Measurements from ENCODE around the gene RFX1. TPM values are rescaled to one million over a fixed set of nuclear protein-coding genes. Genes with fewer than 3 reads are reported as not detected.

Gene RFX1
- total and polyA plus RNA-seq, 3 experiments from 2014 or later: 3.1 to 13.6 (median 13.0) TPM

DNA sequence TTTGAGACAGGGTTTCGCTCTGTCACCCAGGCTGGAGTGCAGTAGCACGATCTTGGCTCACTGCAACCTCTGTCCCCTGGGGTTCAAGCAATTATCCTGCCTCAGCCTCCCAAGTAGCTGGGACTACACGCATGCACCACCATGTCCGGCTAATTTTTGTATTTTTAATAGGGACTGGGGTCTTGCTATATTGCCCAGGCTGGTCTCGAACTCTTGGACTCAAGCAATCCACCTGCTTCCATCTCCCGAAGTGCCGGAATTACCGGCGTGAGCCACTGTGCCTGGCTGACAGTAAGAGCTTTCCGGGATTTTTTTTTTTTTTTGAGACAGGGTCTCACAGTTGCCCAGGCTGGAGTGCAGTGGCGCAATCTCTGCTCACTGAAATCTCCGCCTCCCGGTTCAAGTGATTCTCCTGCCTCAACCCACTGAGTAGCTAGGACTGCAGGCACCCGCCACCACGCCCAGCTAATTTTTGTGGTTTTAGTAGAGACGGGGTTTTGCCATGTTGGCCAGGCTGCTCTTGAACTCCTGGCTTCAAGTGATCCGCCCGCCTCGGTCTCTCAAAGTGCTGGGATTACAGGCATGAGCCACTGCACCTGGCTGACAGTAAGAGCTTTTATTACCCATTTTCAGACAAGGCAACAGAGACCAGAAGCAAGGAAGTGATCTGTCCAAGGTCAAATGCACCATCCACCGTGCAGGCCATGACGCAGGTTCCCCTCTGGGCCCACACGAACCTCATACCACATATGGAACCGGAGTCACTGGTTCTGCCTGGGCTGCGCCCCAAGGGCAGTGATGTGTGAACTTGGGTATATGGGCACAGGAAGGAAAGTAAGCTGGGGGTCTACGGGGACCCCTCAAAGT is 21.0 kb downstream of the RFX1 start:
- peak overlapping the region; percentile 59 for H3K4me3 ChIP-seq (ENCODE audit: low read length)
- H3K27ac ChIP-seq (ENCODE audit: low read depth, low read length): peak overlapping the region; percentile 93
- H3K27me3 ChIP-seq (ENCODE audit: insufficient read depth, low read length, poor library complexity, severe bottlenecking): no peaks in the 10 kb centered on the region
- H3K9me3 Mint-ChIP-seq: no peaks in the 10 kb centered on the region
- H3K9me3 ChIP-seq (ENCODE audit: low read length): no peaks in the 10 kb centered on the region
- H3K36me3 Mint-ChIP-seq: peaks cover 9 to 20% (median 11%) of the 10 kb centered on the region in 3 donors
- peaks cover 46 to 87% (median 51%) of the 10 kb centered on the region in 3 donors for H3K4me1 Mint-ChIP-seq
- ChIA-PET CTCF (interaction anchor here (1.0 to 1.3 kb wide), 4 partner anchors 14 to 63 kb away, joined by 3 to 6 read pairs (median 4); partner anchors contain the start of gene IL27RA), POLR2A (interaction anchor here (0.6 to 1.1 kb wide), 4 partner anchors 18 to 106 kb away, joined by 3 to 13 read pairs (median 4); partner anchors contain the start of gene IL27RA)
- H3K36me3 ChIP-seq (ENCODE audit: insufficient read depth, low read length): no peaks in the 10 kb centered on the region
- H3K27ac Mint-ChIP-seq: peak overlapping the region; percentile 95 to 100 (median 98)
- DNase-seq: no peak
- peak overlapping the region; percentile 32 to 79 (median 62) for H3K4me3 Mint-ChIP-seq
- peaks cover 82% of the 10 kb centered on the region for H3K4me1 ChIP-seq (ENCODE audit: insufficient read depth, low read length)
- H3K27me3 Mint-ChIP-seq: peaks cover 0 to 2% of the 10 kb centered on the region in 2 donors

DNA sequence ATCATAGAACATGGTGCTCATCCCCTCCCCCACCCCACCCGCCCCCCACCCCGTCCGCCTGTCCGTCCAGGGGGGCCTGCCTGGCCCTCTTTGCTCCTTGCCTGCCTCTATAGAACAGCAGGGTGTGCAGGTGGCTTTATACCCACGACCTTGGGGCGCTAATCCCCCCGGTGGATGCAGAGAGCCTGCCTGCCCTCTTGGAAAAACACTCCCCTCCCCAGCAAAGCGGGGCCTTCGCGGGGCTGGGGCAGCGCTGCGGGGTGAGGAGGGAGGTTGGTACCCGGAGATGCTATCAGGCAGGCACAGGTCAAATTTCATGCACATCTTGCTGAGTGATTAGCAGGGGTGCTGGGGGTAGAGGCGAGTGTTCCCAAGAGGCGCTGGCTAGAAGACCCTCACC is 21.9 kb downstream of the RFX1 start:
- Mint-ChIP-seq H3K36me3 (peaks cover 4 to 10% (median 5%) of the 10 kb centered on the region in 3 donors), H3K4me1 (peaks cover 40 to 85% (median 42%) of the 10 kb centered on the region in 3 donors), H3K27me3 (no peaks in the 10 kb centered on the region), H3K4me3 (no peak overlapping the region), H3K9me3 (no peaks in the 10 kb centered on the region), H3K27ac (peak overlapping the region in 6 of 8 donors; percentile 43 to 100 (median 98))
- Histone ChIP-seq H3K9me3 (ENCODE audit: low read length) (no peaks in the 10 kb centered on the region), H3K4me1 (ENCODE audit: insufficient read depth, low read length) (peaks cover 78% of the 10 kb centered on the region), H3K27me3 (ENCODE audit: insufficient read depth, low read length, poor library complexity, severe bottlenecking) (no peaks in the 10 kb centered on the region), H3K4me3 (ENCODE audit: low read length) (no peak overlapping the region), H3K27ac (ENCODE audit: low read depth, low read length) (no peak overlapping the region), H3K36me3 (ENCODE audit: insufficient read depth, low read length) (no peaks in the 10 kb centered on the region)
- ChIA-PET POLR2A (no interaction called here), CTCF (no interaction called here)
- DNase-seq: no peak

DNA sequence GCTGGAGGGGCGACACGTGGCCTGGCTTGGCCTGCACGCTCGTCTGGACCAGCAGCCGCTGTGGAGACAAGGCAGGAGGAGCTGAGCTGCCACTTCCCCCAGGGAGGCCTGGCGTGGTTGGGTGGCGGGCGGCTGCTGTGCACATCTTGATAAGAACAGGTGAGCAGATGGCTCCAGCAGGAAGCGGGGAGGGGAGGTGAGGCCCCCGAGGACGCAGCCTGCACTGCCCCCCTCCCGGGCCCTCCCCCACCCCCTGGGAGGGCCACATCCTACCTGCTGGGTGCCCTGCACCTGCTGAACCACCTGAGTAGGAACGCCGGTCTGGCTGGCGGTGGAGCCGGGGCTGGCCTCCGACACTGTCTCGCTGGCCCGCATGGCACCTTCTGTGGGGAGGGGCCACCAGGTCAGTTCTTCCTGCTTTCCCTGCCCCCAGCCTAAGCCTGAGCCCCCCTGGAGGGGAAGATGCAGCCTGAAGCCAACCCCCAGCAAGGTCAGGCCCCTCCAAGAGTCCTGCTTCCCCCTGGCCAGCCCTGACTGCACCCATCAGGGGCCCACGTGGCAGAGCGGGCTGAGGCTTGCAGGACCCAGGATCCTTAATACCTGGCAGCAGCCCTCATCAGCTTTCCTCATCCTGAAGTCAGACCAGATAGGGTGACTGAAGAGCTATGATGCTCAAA is 22.8 kb downstream of the RFX1 start:
- peak in 1 of 5 donors; percentile 63 for DNase-seq
- no peaks in the 10 kb centered on the region for H3K36me3 ChIP-seq (ENCODE audit: insufficient read depth, low read length)
- H3K27ac ChIP-seq (ENCODE audit: low read depth, low read length): no peak overlapping the region
- CTCF ChIA-PET: no interaction called here
- no peaks in the 10 kb centered on the region for H3K9me3 ChIP-seq (ENCODE audit: low read length)
- POLR2A ChIA-PET: no interaction called here
- no peaks in the 10 kb centered on the region for H3K9me3 Mint-ChIP-seq
- peaks cover 73% of the 10 kb centered on the region for H3K4me1 ChIP-seq (ENCODE audit: insufficient read depth, low read length)
- H3K27ac Mint-ChIP-seq: peak overlapping the region; percentile 50 to 95 (median 77)
- no peaks in the 10 kb centered on the region for H3K27me3 Mint-ChIP-seq
- H3K4me3 Mint-ChIP-seq: peak overlapping the region in 3 of 7 donors; percentile 5 to 57 (median 16)
- H3K4me3 ChIP-seq (ENCODE audit: low read length): no peak overlapping the region
- no peaks in the 10 kb centered on the region for H3K27me3 ChIP-seq (ENCODE audit: insufficient read depth, low read length, poor library complexity, severe bottlenecking)
- peaks cover 0 to 4% (median 0%) of the 10 kb centered on the region in 3 donors for H3K36me3 Mint-ChIP-seq
- peaks cover 35 to 77% (median 36%) of the 10 kb centered on the region in 3 donors for H3K4me1 Mint-ChIP-seq

DNA sequence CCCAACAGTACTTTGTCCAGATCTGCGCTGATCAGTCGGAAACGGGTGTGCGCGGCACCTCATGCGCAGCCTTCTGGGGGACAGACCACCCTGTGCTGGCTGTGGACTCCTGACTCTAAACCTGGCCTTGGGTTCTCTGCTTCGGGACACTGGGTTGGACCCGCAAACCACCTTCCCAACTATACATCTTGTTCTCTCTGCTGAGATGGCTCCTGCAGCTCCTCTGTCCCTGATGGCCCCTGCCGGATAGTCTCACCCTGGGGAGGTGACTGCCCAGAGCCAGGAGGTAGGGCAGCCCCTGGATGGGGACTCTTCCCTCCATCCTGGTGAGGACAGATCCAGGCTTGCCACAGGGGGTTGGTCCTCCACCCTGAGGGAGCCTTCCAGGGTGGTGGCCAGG is 23.3 kb downstream of the RFX1 start:
- Histone ChIP-seq H3K9me3 (ENCODE audit: low read length) (no peaks in the 10 kb centered on the region), H3K4me1 (ENCODE audit: insufficient read depth, low read length) (peaks cover 67% of the 10 kb centered on the region), H3K27me3 (ENCODE audit: insufficient read depth, low read length, poor library complexity, severe bottlenecking) (no peaks in the 10 kb centered on the region), H3K4me3 (ENCODE audit: low read length) (no peak overlapping the region), H3K27ac (ENCODE audit: low read depth, low read length) (no peak overlapping the region), H3K36me3 (ENCODE audit: insufficient read depth, low read length) (no peaks in the 10 kb centered on the region)
- ChIA-PET CTCF (interaction anchor here (1.0 kb wide), 1 partner anchor 26 kb away, joined by 3 read pairs; no protein-coding TSS in a partner anchor), POLR2A (no interaction called here)
- Mint-ChIP-seq H3K36me3 (peaks cover 0 to 4% (median 0%) of the 10 kb centered on the region in 3 donors), H3K4me3 (peak overlapping the region in 2 of 7 donors; percentile 16 to 57), H3K4me1 (peaks cover 31 to 71% (median 34%) of the 10 kb centered on the region in 3 donors), H3K9me3 (no peaks in the 10 kb centered on the region), H3K27ac (peak overlapping the region in 7 of 8 donors; percentile 15 to 95 (median 61)), H3K27me3 (no peaks in the 10 kb centered on the region)
- no peak for DNase-seq

DNA sequence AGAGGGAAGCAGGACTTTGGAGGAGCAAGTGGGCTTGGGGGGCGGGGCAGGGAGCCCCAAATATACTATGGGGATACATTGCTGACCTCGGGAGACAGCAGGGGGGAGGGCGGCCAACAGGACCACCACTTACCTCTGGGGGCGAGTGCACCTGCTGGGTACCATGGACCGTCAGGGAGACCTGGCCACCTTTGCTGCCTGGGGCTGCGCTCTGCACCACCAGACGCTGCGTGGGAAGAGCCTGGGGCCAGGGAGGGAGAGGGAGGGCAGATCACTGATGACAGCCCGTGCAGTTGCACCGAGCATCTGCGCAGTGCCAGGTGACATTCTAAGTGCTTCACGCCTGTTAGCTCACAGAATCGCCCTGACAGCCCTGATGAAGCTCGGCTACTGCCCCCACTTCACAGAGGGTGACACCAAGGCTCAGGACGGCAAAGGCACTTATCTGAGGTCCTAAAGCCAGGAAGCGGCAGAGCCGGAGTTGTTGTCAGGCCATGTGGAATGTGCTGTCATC is 24.1 kb downstream of the RFX1 start:
- H3K36me3 Mint-ChIP-seq: peaks cover 0 to 4% (median 0%) of the 10 kb centered on the region in 3 donors
- CTCF ChIA-PET: interaction anchor here (1.0 to 1.7 kb wide), 3 partner anchors 26 to 66 kb away, joined by 3 to 4 read pairs (median 4); partner anchors contain the start of gene IL27RA
- no peak overlapping the region for H3K27ac ChIP-seq (ENCODE audit: low read depth, low read length)
- peaks cover 24 to 64% (median 27%) of the 10 kb centered on the region in 3 donors for H3K4me1 Mint-ChIP-seq
- H3K9me3 ChIP-seq (ENCODE audit: low read length): no peaks in the 10 kb centered on the region
- H3K4me3 ChIP-seq (ENCODE audit: low read length): no peak overlapping the region
- POLR2A ChIA-PET: no interaction called here
- no peak for DNase-seq
- H3K27me3 Mint-ChIP-seq: no peaks in the 10 kb centered on the region
- no peaks in the 10 kb centered on the region for H3K9me3 Mint-ChIP-seq
- no peaks in the 10 kb centered on the region for H3K27me3 ChIP-seq (ENCODE audit: insufficient read depth, low read length, poor library complexity, severe bottlenecking)
- peaks cover 60% of the 10 kb centered on the region for H3K4me1 ChIP-seq (ENCODE audit: insufficient read depth, low read length)
- H3K27ac Mint-ChIP-seq: peak overlapping the region in 4 of 8 donors; percentile 23 to 95 (median 44)
- no peaks in the 10 kb centered on the region for H3K36me3 ChIP-seq (ENCODE audit: insufficient read depth, low read length)
- no peak overlapping the region for H3K4me3 Mint-ChIP-seq

DNA sequence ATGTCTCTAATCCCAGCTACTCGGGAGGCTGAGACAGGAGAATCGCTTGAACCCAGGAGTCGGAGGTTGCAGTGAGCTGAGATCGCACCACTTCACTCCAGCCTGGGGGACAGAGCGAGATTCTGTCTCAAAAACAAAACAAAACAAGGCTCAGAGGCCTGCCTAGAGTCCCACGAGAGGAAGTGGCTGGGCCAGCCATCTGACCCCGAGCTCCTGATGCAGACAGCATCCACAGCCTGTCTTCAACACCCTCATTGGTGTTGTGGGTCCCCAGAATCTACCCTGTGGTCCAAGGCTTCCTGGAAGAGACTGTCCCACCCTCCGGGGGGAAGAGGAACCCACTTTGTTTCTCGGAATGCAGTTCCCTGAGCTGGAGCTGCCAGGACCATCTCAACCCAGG is 24.7 kb downstream of the RFX1 start:
- DNase-seq: no peak
- Mint-ChIP-seq H3K27ac (peak overlapping the region in 6 of 8 donors; percentile 29 to 74 (median 46)), H3K27me3 (no peaks in the 10 kb centered on the region), H3K36me3 (peaks cover 0 to 5% (median 0%) of the 10 kb centered on the region in 3 donors), H3K4me3 (no peak overlapping the region), H3K9me3 (no peaks in the 10 kb centered on the region), H3K4me1 (peaks cover 18 to 58% (median 24%) of the 10 kb centered on the region in 3 donors)
- Histone ChIP-seq H3K36me3 (ENCODE audit: insufficient read depth, low read length) (no peaks in the 10 kb centered on the region), H3K9me3 (ENCODE audit: low read length) (no peaks in the 10 kb centered on the region), H3K27me3 (ENCODE audit: insufficient read depth, low read length, poor library complexity, severe bottlenecking) (no peaks in the 10 kb centered on the region), H3K4me3 (ENCODE audit: low read length) (no peak overlapping the region), H3K27ac (ENCODE audit: low read depth, low read length) (no peak overlapping the region), H3K4me1 (ENCODE audit: insufficient read depth, low read length) (peaks cover 55% of the 10 kb centered on the region)
- ChIA-PET POLR2A (no interaction called here), CTCF (interaction anchor here (1.0 to 1.7 kb wide), 3 partner anchors 25 to 67 kb away, joined by 3 to 4 read pairs (median 4); partner anchors contain the start of gene IL27RA)

DNA sequence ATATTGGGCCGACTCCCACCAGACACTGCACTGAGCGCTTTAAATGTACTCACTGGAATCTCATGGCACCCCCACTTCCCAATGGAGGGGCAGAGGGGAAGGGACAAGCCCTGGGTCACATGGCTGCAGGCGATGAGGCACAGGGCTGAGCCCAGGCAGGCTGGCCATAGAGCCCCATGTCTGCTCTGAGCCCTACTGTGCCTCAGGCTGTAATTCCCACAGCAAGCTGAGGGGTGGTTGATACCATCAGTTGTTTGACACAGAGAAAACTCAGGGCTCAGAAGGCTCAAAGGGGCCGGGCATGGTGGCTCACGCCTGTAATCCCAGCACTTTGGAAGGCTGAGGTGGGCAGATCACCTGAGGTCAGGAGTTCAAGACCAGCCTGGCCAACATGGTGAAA is 25.1 kb downstream of the RFX1 start:
- peaks cover 0 to 10% (median 2%) of the 10 kb centered on the region in 3 donors for H3K36me3 Mint-ChIP-seq
- Histone ChIP-seq H3K27ac (ENCODE audit: low read depth, low read length) (no peak overlapping the region), H3K4me1 (ENCODE audit: insufficient read depth, low read length) (peaks cover 51% of the 10 kb centered on the region), H3K27me3 (ENCODE audit: insufficient read depth, low read length, poor library complexity, severe bottlenecking) (no peaks in the 10 kb centered on the region), H3K9me3 (ENCODE audit: low read length) (no peaks in the 10 kb centered on the region), H3K4me3 (ENCODE audit: low read length) (no peak overlapping the region), H3K36me3 (ENCODE audit: insufficient read depth, low read length) (no peaks in the 10 kb centered on the region)
- peaks cover 15 to 54% (median 22%) of the 10 kb centered on the region in 3 donors for H3K4me1 Mint-ChIP-seq
- H3K27me3 Mint-ChIP-seq: no peaks in the 10 kb centered on the region
- no peaks in the 10 kb centered on the region for H3K9me3 Mint-ChIP-seq
- peak overlapping the region in 6 of 8 donors; percentile 23 to 74 (median 46) for H3K27ac Mint-ChIP-seq
- no peak for DNase-seq
- CTCF ChIA-PET: interaction anchor here (1.4 to 1.7 kb wide), 2 partner anchors 51 to 67 kb away, joined by 4 read pairs; partner anchors contain the start of gene IL27RA
- POLR2A ChIA-PET: no interaction called here
- H3K4me3 Mint-ChIP-seq: no peak overlapping the region

Measured in CD8-positive, alpha-beta memory T cell (primary cell).